Right lobe of liver (tissue), 4 donors: ENCODE results near the gene SETX.

Experiments
- CTCF ChIP-seq, 4 donors: fragments of 200-600 bp in 3 of 4; fragments of 450-650 bp in 1 of 4; IDR thresholded peaks; one replicate each; pipeline versions ENCODE4 v1.5.1 to v1.8.0; 2016 to 2022; ENCODE audit warnings: antibody characterized with exemption in 4 of 4, mild to moderate bottlenecking in 2 of 4
- POLR2A ChIP-seq: fragments of 450-650 bp; IDR thresholded peaks from one replicate; pipeline ENCODE4 v1.6.1; 2017; ENCODE audit warnings: antibody characterized with exemption, mild to moderate bottlenecking
- donor health status: DM: no; HTN: no; CAD: no.
- donor health status: DM: no; HTN: no; CAD: no.
- donor health status: DM: no; HTN: yes; CAD: no.

GRCh38 chr9:132243156-132244074 is 111.4 kb downstream of the SETX start:
- TF ChIP-seq CTCF (IDR thresholded peaks at IDR 0.05) (no peak), POLR2A (no peak)
